ENCODE measurements around the gene NPC1L1. TPM values are rescaled to one million over a fixed set of nuclear protein-coding genes. Genes with fewer than 3 reads are reported as not detected.

NPC1L1 gene
- total and polyA plus RNA-seq, 8 donors, result 0.06 to 0.50 (median 0.32) TPM; not detected in 1

- no peak overlapping the region for H3K4me3 ChIP-seq
- H3K9me3 ChIP-seq, result no peaks in the 10 kb centered on the region
- no peaks in the 10 kb centered on the region for H3K27me3 ChIP-seq
- peaks cover 0 to 18% of the 10 kb centered on the region in 2 donors for H3K4me1 ChIP-seq
- intact Hi-C loops (cut with DNase I), result no loop called here
- ATAC-seq (no peak), DNase-seq (no peak)
- H3K27ac ChIP-seq, result no peak overlapping the region
- H3K36me3 ChIP-seq, result peaks cover 0 to 46% of the 10 kb centered on the region in 2 donors
- no peak for TF ChIP-seq CTCF (IDR thresholded peaks at IDR 0.05)
Observed at GRCh38 chr7:44466300-44467216, 74.6 kb downstream of the NPC1L1 start.

- Histone ChIP-seq H3K27me3 (no peaks in the 10 kb centered on the region), H3K4me1 (peaks cover 0 to 27% of the 10 kb centered on the region in 2 donors), H3K36me3 (peaks cover 0 to 36% of the 10 kb centered on the region in 2 donors), H3K27ac (no peak overlapping the region), H3K4me3 (no peak overlapping the region), H3K9me3 (no peaks in the 10 kb centered on the region)
- DNase-seq, result no peak
- no peak for TF ChIP-seq CTCF (IDR thresholded peaks at IDR 0.05)
- intact Hi-C loops (cut with DNase I), result no loop called here
- no peak for ATAC-seq
Observed at GRCh38 chr7:44465490-44465889, 75.6 kb downstream of the NPC1L1 start.

- Histone ChIP-seq H3K27ac (no peak overlapping the region), H3K4me3 (no peak overlapping the region), H3K27me3 (no peaks in the 10 kb centered on the region), H3K4me1 (peaks cover 0 to 14% of the 10 kb centered on the region in 2 donors), H3K36me3 (peaks cover 0 to 29% of the 10 kb centered on the region in 2 donors), H3K9me3 (no peaks in the 10 kb centered on the region)
- intact Hi-C loops (cut with DNase I), result no loop called here
- ATAC-seq, result no peak
- no peak for TF ChIP-seq CTCF (IDR thresholded peaks at IDR 0.05)
- no peak for DNase-seq
Observed at GRCh38 chr7:44463169-44463808, 77.8 kb downstream of the NPC1L1 start.

Other genes with a start within 250 kb of the NPC1L1 start
- gene CAMK2B, start 215.7 kb downstream of the NPC1L1 start, total RNA-seq, result under 1 TPM; 0.17 to 0.18 TPM
- gene CAMK2B, start 215.7 kb downstream of the NPC1L1 start, polyA plus RNA-seq (ENCODE audit: insufficient read length in 6 of 6), result 1 to 10 TPM in 1 of 6 donors, under 1 TPM in 5; 0.49 to 1.1 (median 0.61) TPM
- 10 to 100 TPM; 90.1 to 93.4 TPM for gene NUDCD3, start 50.7 kb downstream of the NPC1L1 start, total RNA-seq
- gene NUDCD3, start 50.7 kb downstream of the NPC1L1 start, polyA plus RNA-seq (ENCODE audit: insufficient read length in 6 of 6), result 100 to 1,000 TPM in 1 of 6 donors, 10 to 100 TPM in 5; 88.6 to 101 (median 90.7) TPM
- 10 to 100 TPM; 43.1 to 58.0 TPM for gene DDX56, start 32.6 kb upstream of the NPC1L1 start, total RNA-seq
- 10 to 100 TPM; 66.2 to 86.1 (median 75.6) TPM for gene DDX56, start 32.6 kb upstream of the NPC1L1 start, polyA plus RNA-seq (ENCODE audit: insufficient read length in 6 of 6)
- gene TMED4, start 40.9 kb upstream of the NPC1L1 start, total RNA-seq, result 10 to 100 TPM; 69.6 to 84.7 TPM
- gene TMED4, start 40.9 kb upstream of the NPC1L1 start, polyA plus RNA-seq (ENCODE audit: insufficient read length in 6 of 6), result 100 to 1,000 TPM in 2 of 6 donors, 10 to 100 TPM in 4; 88.7 to 102 (median 95.5) TPM
- gene OGDH, start 65.3 kb upstream of the NPC1L1 start, total RNA-seq, result 100 to 1,000 TPM; 159 to 184 TPM
- gene OGDH, start 65.3 kb upstream of the NPC1L1 start, polyA plus RNA-seq (ENCODE audit: insufficient read length in 6 of 6), result 10 to 100 TPM; 46.6 to 58.5 (median 55.4) TPM
- gene ZMIZ2, start 207.5 kb upstream of the NPC1L1 start, total RNA-seq, result 10 to 100 TPM; 94.5 to 96.1 TPM
- 10 to 100 TPM; 54.0 to 79.5 (median 63.9) TPM for gene ZMIZ2, start 207.5 kb upstream of the NPC1L1 start, polyA plus RNA-seq (ENCODE audit: insufficient read length in 6 of 6)

Measured in left lung (tissue), 10 donors.